ENCODE data around the gene EPHB4. TPM values are rescaled to one million over a fixed set of nuclear protein-coding genes. Genes with fewer than 3 reads are reported as not detected.

Gene EPHB4
- total RNA-seq, 1 experiment from 2014 or later, result 120 TPM

GRCh38 chr7:100861616-100861985 lies 34.3 kb upstream of the EPHB4 start:
- Mint-ChIP-seq H3K4me3 (no peak overlapping the region), H3K9me3 (no peaks in the 10 kb centered on the region), H3K36me3 (peaks cover 20% of the 10 kb centered on the region; the same call in 1 of the 2 replicates), H3K27me3 (ENCODE audit: low read depth) (no peaks in the 10 kb centered on the region), H3K4me1 (peaks cover under 1% of the 10 kb centered on the region; the same call in 1 of the 2 replicates), H3K27ac (no peak overlapping the region)
- POLR2A ChIA-PET, result interaction anchor here (0.8 kb wide), 1 partner anchor 14 kb away, joined by 3 read pairs; the partner anchor contains the start of gene SRRT
- no peak for DNase-seq (ENCODE audit: low spot score)
- CTCF ChIA-PET, result interaction anchor here (0.8 to 1.2 kb wide), 2 partner anchors 28 to 156 kb away, joined by 3 read pairs; partner anchors contain the start of genes POP7 and UFSP1
- ATAC-seq, result no peak
- no peak for TF ChIP-seq USF2 (CRISPR knock-in tag; IDR thresholded peaks at IDR 0.05)
- no peak for TF ChIP-seq NR1H2 (CRISPR knock-in tag; IDR thresholded peaks at IDR 0.05)
- TF ChIP-seq FOXP4 (CRISPR knock-in tag; IDR thresholded peaks at IDR 0.05), result no peak
- no peak for TF ChIP-seq ZSCAN18 (CRISPR knock-in tag; IDR thresholded peaks at IDR 0.05)
- no peak for TF ChIP-seq ZNF671 (CRISPR knock-in tag; IDR thresholded peaks at IDR 0.05)
- TF ChIP-seq AFF4 (CRISPR knock-in tag; IDR thresholded peaks at IDR 0.05; ENCODE audit: borderline replicate concordance), result no peak
- no peak for TF ChIP-seq CREB1 (CRISPR knock-in tag; IDR thresholded peaks at IDR 0.05)

- no peak for DNase-seq (ENCODE audit: low spot score)
- Mint-ChIP-seq H3K36me3 (peaks cover 20% of the 10 kb centered on the region; the same call in 1 of the 2 replicates), H3K9me3 (no peaks in the 10 kb centered on the region), H3K27ac (no peak overlapping the region), H3K27me3 (ENCODE audit: low read depth) (no peaks in the 10 kb centered on the region), H3K4me1 (no peaks in the 10 kb centered on the region), H3K4me3 (no peak overlapping the region)
- ChIA-PET POLR2A (no interaction called here), CTCF (interaction anchor here (0.8 to 1.2 kb wide), 2 partner anchors 29 to 155 kb away, joined by 3 read pairs; partner anchors contain the start of genes POP7 and UFSP1)
- no peak for TF ChIP-seq HMGA2 (CRISPR knock-in tag; IDR thresholded peaks at IDR 0.05)
- no peak for TF ChIP-seq E2F5 (CRISPR knock-in tag; IDR thresholded peaks at IDR 0.05)
- no peak for ATAC-seq
These were observed 33.6 kb upstream of the EPHB4 start for GRCh38 chr7:100860702-100861615.

- ATAC-seq, result no peak
- Mint-ChIP-seq H3K27ac (peak overlapping the region; percentile 73; the same call in 1 of the 2 replicates), H3K36me3 (peaks cover 22% of the 10 kb centered on the region; the same call in 1 of the 2 replicates), H3K9me3 (no peaks in the 10 kb centered on the region), H3K27me3 (ENCODE audit: low read depth) (no peaks in the 10 kb centered on the region), H3K4me1 (no peaks in the 10 kb centered on the region), H3K4me3 (no peak overlapping the region)
- TF ChIP-seq CDX4 (CRISPR knock-in tag; IDR thresholded peaks at IDR 0.05; ENCODE audit: borderline replicate concordance) (no peak), NR2C2 (CRISPR knock-in tag; IDR thresholded peaks at IDR 0.05) (no peak), NR1H2 (CRISPR knock-in tag; IDR thresholded peaks at IDR 0.05) (no peak), EMX1 (CRISPR knock-in tag; IDR thresholded peaks at IDR 0.05) (no peak), ZNF396 (CRISPR knock-in tag; IDR thresholded peaks at IDR 0.05; ENCODE audit: borderline replicate concordance) (no peak), TEAD4 (CRISPR knock-in tag; IDR thresholded peaks at IDR 0.05) (no peak), ZBTB21 (CRISPR knock-in tag; IDR thresholded peaks at IDR 0.05; ENCODE audit: borderline replicate concordance) (no peak)
- DNase-seq (ENCODE audit: low spot score), result no peak
- ChIA-PET POLR2A (no interaction called here), CTCF (no interaction called here)
These were observed 32.5 kb upstream of the EPHB4 start for GRCh38 chr7:100859856-100860255.
